Kidney epithelial cell (primary cell): ENCODE measurements around the gene SLC9A5. TPM values are rescaled to one million over a fixed set of nuclear protein-coding genes. Genes with fewer than 3 reads are reported as not detected.

Source experiments
- DNase-seq: peaks from one replicate; pipeline ENCODE4 v3.0.0-alpha.2; 2010; ENCODE audit warnings: low read depth
- H3K27me3 ChIP-seq: 2 replicates; pipeline ENCODE4 v1.6.0; 2011; ENCODE audit warnings: low read length; ENCODE audit not compliant: control insufficient read depth, insufficient read depth
- H3K36me3 ChIP-seq: 2 replicates; pipeline ENCODE4 v1.5.1; 2011; ENCODE audit warnings: low read length; ENCODE audit not compliant: control insufficient read depth, insufficient read depth
- H3K4me3 ChIP-seq: 2 replicates; pipeline ENCODE4 v1.5.1; 2011; ENCODE audit warnings: low read depth, mild to moderate bottlenecking, control low read depth, low read length
- total RNA-seq: library from RNA; depleted of rRNA; stranded (reverse); fragments of >200 nt; gene quantifications from 2 replicates; pipeline ENCODE4 v1.2.3, GENCODE V29; 2015
- TF ChIP-seq, protein P1 (sequence below): IDR thresholded peaks from 2 replicates; pipeline ENCODE4 v1.5.1; 2011; ENCODE audit warnings: mild to moderate bottlenecking, moderate library complexity, low read length, control low read depth, inconsistent platforms; ENCODE audit not compliant: insufficient read depth, poor library complexity, severe bottlenecking

The SLC9A5 gene
- total RNA-seq, 1 donor from 2014 or later, result not detected

- Histone ChIP-seq H3K36me3 (no peaks in the 10 kb centered on the region), H3K4me3 (no peak overlapping the region), H3K27me3 (peaks cover 3% of the 10 kb centered on the region)
- no peak for DNase-seq
- TF ChIP-seq, protein P1, sequence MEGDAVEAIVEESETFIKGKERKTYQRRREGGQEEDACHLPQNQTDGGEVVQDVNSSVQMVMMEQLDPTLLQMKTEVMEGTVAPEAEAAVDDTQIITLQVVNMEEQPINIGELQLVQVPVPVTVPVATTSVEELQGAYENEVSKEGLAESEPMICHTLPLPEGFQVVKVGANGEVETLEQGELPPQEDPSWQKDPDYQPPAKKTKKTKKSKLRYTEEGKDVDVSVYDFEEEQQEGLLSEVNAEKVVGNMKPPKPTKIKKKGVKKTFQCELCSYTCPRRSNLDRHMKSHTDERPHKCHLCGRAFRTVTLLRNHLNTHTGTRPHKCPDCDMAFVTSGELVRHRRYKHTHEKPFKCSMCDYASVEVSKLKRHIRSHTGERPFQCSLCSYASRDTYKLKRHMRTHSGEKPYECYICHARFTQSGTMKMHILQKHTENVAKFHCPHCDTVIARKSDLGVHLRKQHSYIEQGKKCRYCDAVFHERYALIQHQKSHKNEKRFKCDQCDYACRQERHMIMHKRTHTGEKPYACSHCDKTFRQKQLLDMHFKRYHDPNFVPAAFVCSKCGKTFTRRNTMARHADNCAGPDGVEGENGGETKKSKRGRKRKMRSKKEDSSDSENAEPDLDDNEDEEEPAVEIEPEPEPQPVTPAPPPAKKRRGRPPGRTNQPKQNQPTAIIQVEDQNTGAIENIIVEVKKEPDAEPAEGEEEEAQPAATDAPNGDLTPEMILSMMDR, result no peak
These were observed 21.0 kb downstream of the SLC9A5 start for GRCh38 chr16:67269766-67270165.

GRCh38 chr16:67270931-67271338 lies 22.2 kb downstream of the SLC9A5 start:
- peaks cover 2% of the 10 kb centered on the region for H3K27me3 ChIP-seq
- no peak for DNase-seq
- TF ChIP-seq, protein P1, result no peak
- H3K4me3 ChIP-seq, result no peak overlapping the region
- H3K36me3 ChIP-seq, result no peaks in the 10 kb centered on the region

GRCh38 chr16:67271446-67271845 lies 22.7 kb downstream of the SLC9A5 start:
- Histone ChIP-seq H3K36me3 (no peaks in the 10 kb centered on the region), H3K27me3 (no peaks in the 10 kb centered on the region), H3K4me3 (no peak overlapping the region)
- no peak for DNase-seq
- TF ChIP-seq, protein P1, result no peak

DNA sequence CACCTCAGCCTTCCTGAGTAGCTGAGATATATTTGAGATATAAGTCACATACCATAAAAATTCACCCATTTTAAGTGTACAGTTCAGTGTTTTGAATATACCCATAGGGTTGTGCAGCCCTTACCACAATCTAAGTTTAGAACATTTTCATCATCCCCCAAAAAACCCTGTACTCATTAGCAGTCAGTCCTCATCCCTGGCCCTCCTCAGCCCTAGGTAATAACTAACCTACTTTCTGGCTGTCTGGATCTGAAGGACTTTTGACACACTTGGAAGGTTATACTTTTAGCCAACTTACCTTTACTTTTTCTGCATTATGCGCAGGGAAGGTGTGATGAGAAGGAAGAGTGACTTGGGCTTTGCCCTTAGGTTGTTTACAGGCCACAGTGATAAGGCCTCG lies 26.5 kb downstream of the SLC9A5 start:
- DNase-seq, result no peak
- Histone ChIP-seq H3K27me3 (no peaks in the 10 kb centered on the region), H3K4me3 (no peak overlapping the region), H3K36me3 (no peaks in the 10 kb centered on the region)
- TF ChIP-seq, protein P1, result no peak

DNA sequence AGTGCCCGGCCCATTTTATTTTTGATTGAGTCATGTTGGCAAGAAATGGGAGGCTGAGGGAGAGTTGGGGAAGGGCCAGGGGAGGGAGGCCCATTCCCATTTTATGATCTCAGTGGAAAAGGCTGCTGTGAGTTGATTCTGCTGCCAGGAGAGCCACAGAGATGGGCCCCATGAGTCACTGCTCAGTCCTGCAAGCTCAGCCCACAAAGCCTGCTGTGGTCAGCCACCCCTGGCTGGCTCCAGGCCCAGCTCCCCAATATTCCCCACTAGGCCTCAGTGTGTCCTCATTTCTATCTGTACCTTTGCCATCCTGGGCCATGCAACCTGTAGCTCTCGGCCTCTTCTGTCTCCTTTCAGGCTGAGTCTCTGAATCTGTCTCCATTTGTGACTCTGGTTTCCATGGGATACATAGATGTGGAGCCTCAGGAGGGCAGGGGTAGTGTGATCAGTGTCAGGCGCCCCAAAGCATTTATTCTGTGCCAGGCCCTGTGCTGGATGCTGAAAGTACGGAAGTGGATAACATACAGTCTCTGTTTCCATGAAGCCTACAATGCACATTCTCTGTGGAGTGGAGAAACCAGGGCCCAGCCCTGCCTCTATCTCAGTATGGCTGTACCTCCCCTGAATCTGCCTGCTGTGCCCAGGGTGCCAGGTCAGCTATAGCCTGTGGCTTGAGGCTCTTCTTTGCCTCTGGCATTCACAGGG lies 28.7 kb downstream of the SLC9A5 start:
- H3K36me3 ChIP-seq, result no peaks in the 10 kb centered on the region
- TF ChIP-seq, protein P1, result no peak
- no peaks in the 10 kb centered on the region for H3K27me3 ChIP-seq
- H3K4me3 ChIP-seq, result no peak overlapping the region
- DNase-seq, result peak; percentile 98
